Body of pancreas (tissue), 4 donors: ENCODE data around the gene TSHZ2.

ENCODE experiments used
- POLR2A ChIP-seq, 3 donors: fragments of 450-650 bp; IDR thresholded peaks; one replicate each; pipeline ENCODE4 v1.6.1; 2016; ENCODE audit warnings: antibody characterized with exemption in 3 of 3, mild to moderate bottlenecking in 2 of 3
- TF ChIP-seq, protein P1 (sequence below), 7 experiments: fragments of 450-650 bp in 4 of 7; fragments of 200-600 bp in 3 of 7; sonication (generic) in 3 of 7; IDR thresholded peaks; one replicate each; pipeline ENCODE4 v1.5.1; 2016 to 2019; ENCODE audit warnings: antibody characterized with exemption in 7 of 7

DNA sequence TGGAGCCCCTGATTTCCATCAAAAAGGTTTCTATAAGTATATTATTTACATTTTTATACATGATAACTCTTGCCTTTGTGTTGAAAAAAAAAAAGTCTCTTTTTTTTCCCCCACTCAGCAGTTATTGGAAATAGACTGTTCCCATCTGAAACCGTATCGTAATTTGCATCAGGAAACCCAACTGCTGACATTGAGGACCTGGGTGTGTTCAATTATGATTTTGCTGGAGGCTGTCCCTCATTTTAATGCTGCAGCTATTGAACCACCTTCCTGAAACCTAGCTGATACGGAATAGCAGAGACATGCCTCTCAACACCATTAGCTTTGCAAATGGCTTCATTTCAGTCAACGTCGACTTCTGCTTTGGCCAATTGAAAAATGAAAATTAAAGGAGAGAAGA, 522.6 kb downstream of the TSHZ2 start:
- TF ChIP-seq, protein P1, sequence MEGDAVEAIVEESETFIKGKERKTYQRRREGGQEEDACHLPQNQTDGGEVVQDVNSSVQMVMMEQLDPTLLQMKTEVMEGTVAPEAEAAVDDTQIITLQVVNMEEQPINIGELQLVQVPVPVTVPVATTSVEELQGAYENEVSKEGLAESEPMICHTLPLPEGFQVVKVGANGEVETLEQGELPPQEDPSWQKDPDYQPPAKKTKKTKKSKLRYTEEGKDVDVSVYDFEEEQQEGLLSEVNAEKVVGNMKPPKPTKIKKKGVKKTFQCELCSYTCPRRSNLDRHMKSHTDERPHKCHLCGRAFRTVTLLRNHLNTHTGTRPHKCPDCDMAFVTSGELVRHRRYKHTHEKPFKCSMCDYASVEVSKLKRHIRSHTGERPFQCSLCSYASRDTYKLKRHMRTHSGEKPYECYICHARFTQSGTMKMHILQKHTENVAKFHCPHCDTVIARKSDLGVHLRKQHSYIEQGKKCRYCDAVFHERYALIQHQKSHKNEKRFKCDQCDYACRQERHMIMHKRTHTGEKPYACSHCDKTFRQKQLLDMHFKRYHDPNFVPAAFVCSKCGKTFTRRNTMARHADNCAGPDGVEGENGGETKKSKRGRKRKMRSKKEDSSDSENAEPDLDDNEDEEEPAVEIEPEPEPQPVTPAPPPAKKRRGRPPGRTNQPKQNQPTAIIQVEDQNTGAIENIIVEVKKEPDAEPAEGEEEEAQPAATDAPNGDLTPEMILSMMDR (IDR thresholded peaks at IDR 0.05): no peak
- TF ChIP-seq POLR2A (IDR thresholded peaks at IDR 0.05): no peak
